ENCODE results near the gene AGPS.
A peak's percentile ranks its signal among the peaks of the same experiment; 100 is the strongest.
"Not testable (repeated sequence)": the region's sequence is repeated elsewhere in the genome, so short reads cannot be mapped to it uniquely, and the experiment has no call there.

AGPS gene

GRCh38 chr2:177476897-177477296 lies 84.3 kb downstream of the AGPS start:
- DNase-seq, result no peak

GRCh38 chr2:177478029-177478428 lies 85.5 kb downstream of the AGPS start:
- DNase-seq, result no peak

- DNase-seq, result no peak
These were observed 86.3 kb downstream of the AGPS start for GRCh38 chr2:177478907-177479306.

- no peak for DNase-seq
These were observed 89.6 kb downstream of the AGPS start for GRCh38 chr2:177482195-177482594.

DNA sequence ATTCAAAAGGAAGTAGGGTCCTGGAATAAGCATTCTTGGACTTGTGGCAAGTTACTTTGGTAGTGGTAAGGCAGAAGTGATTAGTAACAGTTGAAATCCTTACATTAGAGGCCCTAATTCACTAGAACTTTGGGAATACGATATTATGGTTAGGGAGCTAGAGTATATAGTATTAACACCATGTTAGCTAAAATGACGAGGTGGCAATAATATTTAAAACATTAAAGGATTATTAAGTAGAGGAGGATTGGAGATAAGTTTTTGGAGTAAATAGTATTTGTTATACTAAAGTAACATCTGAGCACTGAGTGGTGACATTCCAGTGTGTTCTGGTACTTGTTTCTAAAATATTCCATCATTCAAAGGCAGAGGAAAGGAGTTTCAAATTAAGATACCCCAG lies 91.0 kb downstream of the AGPS start:
- no peak for DNase-seq

- no peak for DNase-seq
These were observed 91.7 kb downstream of the AGPS start for GRCh38 chr2:177484180-177484795.

DNA sequence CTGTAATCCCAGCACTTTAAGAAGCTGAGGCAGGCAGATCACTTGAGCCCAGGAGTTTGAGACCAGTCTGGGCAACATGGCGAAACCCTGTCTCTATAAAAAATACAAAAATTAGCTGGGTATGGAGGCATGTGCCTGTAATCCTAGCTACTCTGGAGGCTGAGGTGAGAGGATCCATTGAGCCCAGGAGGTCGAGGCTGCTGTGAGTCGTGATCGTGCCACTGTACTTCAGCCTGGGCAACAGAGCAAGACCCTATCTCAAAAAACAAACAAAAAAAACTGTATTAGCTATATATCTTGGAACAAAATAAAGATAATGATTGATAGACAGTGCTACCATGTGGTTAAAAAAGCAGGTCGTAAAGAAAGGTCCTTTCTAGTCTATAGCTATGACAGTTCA lies 93.1 kb downstream of the AGPS start:
- DNase-seq, result not testable (repeated sequence)

DNA sequence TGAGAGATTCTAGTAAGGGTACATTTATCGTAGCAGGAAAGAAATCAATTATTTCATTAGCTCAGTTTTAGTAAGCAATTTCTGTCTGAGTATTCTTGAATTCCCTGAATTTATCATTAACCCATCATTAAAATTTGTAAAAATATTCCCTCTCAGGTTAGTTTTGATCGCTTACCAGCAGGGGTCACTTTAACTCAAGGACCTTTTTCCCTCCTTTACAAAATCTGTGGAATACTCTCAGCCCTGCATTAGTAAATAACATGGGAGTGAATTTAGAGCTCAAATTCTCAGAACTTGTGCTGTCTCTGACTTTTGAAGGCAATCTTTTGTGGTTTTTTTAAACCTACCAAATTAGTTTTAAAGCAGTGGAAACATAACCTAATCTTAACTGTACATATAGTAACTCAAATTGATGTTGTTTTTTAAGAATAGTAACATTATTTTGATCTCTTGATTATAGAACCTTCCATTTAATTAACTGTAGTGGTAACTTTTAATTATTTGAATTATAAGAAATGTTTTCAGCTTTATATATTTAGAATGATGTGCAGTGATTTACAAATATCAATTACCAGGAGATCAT lies 97.2 kb downstream of the AGPS start:
- peak; percentile 68 for DNase-seq

DNA sequence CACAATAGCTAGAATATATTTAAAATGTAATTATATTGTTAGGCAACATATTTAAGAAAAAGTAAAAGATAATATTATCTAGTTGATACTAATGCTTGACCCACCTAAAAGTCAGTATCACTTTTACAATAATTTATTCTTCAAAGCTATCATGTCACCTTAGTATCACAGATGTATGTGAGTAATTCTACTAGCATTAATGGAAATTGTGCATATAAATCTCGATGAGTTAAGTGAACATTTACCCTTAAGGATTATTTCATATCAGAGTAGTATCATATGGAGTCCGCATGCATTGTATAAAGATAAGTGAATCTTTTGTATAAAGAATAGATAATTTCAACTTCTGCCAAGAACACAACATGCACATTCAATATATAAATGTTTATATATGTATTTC lies 103.4 kb downstream of the AGPS start:
- DNase-seq, result no peak

- DNase-seq, result no peak
These were observed 104.3 kb downstream of the AGPS start for GRCh38 chr2:177496921-177497320.

- DNase-seq, result no peak
These were observed 108.6 kb downstream of the AGPS start for GRCh38 chr2:177501186-177501585.

DNA sequence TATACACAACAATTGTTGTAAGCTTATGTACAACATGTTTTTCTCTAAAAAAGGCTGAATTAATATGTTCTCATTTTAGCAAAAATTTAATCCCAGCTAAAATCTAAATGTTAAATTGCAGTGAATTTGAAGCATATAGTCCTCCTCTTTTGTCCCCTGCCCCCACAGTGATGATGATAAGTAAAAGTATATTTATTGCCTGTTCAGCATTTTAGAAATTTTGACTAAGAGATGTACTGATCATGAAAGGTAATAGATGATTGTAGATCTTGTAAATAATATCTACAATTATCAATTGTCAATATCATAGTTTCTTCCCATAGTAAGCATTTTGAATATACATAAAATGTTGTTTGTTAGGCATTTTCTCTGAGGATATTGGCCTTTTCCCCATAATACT lies 113.9 kb downstream of the AGPS start:
- DNase-seq, result no peak

DNA sequence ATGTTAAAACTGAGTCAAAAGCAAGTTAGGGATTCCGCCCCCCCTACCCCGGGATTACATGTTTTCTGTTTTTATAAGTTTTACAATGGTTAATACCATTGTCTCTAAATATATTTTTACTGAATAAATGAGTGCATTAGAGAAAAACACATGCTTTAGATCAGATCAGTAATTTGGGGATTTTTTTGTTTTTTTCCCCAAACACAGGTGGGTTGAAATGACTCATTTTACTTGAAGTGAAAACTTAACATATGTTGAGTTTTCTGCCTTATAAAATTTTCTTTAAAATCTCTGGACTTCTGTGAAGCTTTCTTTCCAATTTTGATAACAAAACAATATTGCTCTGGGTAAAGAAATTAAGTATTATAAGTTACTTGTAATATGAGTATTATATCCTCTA lies 114.4 kb downstream of the AGPS start:
- no peak for DNase-seq

GRCh38 chr2:177516824-177517544 lies 124.4 kb downstream of the AGPS start:
- DNase-seq, result no peak

DNA sequence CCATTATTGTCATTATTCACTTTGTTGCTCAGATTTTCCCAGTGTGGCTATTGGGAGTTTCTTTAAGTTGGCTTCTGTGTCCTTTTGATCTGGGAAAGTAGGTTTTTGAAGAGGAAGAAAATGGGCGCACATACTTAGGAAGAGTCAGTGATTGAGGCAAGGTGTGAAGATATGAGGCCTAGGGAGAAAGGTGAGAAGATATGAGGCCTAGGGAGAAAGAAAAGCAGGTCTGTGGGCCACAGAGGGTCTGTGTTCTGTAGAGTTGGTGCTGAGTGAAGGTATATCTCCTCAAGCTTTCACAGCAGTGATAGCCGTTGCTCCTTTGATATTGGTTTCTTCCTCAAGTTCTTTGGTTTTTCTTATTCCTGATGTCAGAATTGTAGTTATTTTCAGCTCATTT lies 126.2 kb downstream of the AGPS start:
- DNase-seq, result no peak

DNA sequence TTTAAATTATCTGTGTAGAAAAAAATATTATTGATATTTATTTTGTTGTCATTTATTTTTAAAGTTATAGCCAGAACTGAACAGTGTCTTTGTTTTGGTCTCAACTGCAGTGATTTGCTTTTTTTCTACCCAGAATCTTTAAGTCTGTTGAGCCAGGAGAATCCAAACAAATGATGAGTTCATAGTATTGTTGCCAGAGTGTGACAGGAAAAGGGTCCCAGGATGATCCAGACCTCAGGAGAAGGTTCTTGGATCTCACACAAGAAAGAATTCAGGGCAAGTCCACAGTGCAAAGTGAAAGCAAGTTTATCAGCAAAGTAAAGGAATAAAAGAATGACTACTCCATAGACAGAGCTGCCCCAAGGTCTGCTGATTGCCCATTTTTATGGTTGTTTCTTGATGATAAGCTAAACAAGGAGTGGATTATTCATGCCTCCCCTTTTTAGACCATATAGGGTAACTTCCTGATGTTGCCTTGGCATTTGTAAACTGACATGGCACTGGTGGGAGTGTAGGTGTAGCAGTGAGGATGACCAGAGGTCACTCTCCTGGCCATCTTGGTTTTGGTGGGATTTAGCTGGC lies 127.1 kb downstream of the AGPS start:
- DNase-seq, result no peak

DNA sequence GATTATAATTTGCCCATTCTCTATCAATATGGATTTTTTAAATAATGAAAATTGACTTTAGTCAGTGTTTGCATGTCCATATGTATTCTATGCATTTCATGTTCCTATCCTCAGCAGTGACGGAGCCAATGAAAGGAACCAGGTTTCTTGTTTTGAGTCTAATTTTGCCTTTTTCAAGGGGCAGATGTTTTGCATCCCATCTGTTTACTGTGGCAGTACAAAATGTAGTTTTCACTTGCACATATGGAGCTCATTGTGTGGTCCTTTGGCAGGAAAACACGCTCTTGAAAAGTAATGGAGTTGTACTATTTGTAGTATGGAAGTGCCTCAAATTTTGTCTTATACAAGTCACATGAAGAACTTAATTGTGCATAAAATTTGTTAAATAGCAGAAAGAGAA lies 127.8 kb downstream of the AGPS start:
- no peak for DNase-seq

DNA sequence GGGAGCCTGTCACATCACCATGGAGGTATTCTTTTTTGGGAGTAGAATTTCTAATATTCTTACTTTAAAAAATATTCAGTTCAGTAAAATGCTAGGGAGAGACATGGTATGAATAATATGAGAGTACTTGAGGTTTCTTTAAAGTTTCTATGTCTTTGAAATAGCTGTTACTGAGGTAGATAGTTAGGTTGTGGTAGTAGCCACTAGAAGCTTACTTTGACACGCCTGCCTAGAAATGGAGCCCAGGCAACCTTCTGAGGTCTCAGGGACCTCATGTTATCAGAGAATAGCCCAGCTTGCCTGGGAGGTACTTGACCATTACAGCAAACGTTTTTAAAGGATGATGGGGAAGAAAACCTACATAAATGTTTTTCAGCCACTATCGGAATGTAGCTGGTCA lies 131.2 kb downstream of the AGPS start:
- no peak for DNase-seq

GRCh38 chr2:177525351-177525924 lies 132.9 kb downstream of the AGPS start:
- no peak for DNase-seq

- DNase-seq, result no peak
These were observed 135.9 kb downstream of the AGPS start for GRCh38 chr2:177528351-177528933.

DNA sequence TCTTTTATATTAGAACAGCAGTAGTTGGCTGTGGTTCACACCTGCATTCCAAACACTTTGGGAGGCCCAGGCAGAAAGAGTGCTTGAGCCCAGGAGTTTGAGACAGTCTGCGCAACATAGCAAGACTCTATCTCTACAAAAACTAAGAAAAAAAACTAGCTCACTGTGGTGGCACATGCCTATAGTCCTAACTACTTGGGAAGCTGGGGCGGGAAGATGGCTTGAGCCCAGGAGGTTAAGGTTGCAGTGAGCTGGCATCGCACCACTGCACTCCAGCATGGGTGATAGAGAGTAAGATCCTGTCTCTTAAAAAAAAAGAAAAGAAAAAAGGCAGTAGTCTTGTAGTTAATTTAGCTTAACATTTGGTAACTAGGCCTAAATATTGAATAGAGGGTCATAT lies 136.6 kb downstream of the AGPS start:
- DNase-seq, result no peak

DNA sequence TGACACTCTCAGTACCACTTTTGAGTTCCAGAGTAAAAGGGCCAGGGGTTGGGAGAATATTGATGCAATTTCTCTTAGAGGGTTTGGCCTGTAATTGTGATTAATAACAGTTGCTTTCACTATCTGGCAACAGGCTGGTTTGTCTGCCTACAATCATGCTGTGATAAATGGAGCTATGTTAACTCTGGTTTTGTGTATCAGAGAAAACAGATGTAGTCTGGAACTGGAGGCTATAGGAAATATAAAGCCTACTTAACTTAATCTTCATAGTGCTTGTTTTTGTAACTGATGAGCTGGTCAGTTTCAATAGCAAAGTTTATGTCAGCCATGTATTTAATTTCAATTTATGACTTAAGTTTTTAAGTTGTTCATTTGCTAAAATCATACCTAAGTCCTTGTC lies 138.0 kb downstream of the AGPS start:
- DNase-seq, result no peak

- no peak for DNase-seq
These were observed 139.1 kb downstream of the AGPS start for GRCh38 chr2:177531706-177532105.
